ENCODE data around the gene NCOA5. TPM values are rescaled to one million over a fixed set of nuclear protein-coding genes. Genes with fewer than 3 reads are reported as not detected.

The NCOA5 gene
- total RNA-seq, 4 donors from 2014 or later, result 17.4 to 36.8 (median 29.9) TPM

DNA sequence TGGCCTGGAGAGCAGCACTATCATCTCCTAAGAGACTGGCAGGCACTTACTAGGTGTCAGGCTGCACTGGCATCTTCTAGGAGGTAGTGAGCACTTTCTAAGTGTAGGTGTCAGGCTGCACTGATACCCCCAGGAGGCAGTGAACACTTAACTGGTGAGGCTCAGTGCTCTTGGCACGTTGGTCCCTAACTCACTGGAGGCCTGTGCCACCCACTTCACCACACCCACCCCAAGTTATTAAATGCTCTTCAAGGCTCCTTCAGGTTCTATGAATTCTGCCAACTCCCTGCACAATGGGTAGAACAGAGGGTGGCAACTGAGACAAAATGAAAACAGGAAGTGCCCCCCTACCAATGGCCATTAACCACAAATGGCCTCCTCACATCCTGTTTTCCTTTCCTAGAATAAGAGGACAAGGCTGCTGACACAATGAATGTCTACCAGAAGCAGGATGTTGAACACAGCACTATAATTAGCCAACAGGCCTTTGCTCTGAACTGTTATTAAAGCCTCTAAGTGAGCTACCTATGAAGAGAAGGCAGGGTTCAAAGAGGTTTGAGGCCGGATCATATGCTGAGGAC lies 29.4 kb downstream of the NCOA5 start:
- peaks cover 49 to 57% (median 52%) of the 10 kb centered on the region in 4 donors for H3K36me3 ChIP-seq
- DNase-seq (ENCODE audit: extremely low spot score), result peak; percentile 62
- no peak for TF ChIP-seq POLR2AphosphoS5 (IDR thresholded peaks at IDR 0.05)
- TF ChIP-seq EP300 (IDR thresholded peaks at IDR 0.05), result no peak
- no peak overlapping the region for H3K27ac ChIP-seq (replicated peaks in 1 of 4)
- H3K4me1 ChIP-seq, result peaks cover 28 to 40% (median 36%) of the 10 kb centered on the region in 4 donors
- intact Hi-C loops (cut with DNase I), result no loop called here
- no peaks in the 10 kb centered on the region for H3K9me3 ChIP-seq
- WGBS, result 78% methylated on average over 2 of the region's 2 CpGs
- no peak overlapping the region for H3K4me3 ChIP-seq
- peaks cover 0 to 39% (median 24%) of the 10 kb centered on the region in 4 donors for H3K27me3 ChIP-seq

DNA sequence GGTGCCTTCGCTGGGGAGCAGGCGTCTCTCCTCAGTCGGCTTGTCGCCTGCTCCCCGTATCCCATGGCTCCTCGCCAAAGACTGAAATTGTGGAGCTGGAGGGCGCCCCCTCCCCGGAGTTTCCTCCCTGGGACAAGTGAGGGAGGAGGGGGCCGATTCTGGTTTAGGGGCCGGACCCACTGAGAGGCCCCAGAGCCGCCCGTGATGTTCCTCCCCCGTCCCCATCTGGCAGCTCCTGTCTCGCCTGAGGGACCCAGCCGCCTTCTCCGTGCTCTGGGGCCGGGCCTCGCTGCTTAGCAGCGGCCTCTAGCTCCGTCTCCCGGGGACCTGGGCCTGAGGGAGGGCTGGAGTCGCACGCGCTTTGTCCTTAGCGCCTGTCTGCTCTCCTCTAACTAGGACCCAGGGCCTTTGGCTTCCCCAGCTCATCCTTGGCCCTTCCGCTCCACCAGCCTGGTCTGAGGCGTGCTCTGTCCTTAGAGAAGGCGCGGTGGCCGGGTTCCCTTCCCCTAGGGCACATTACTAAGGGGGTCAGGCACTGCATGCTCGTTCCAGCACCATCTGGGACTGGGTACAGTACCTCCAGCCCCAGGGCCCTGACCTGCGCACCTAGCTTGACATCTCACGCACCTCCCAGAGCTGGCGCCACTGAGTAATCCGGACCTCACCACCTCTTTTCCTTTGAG lies 31.0 kb downstream of the NCOA5 start:
- TF ChIP-seq POLR2AphosphoS5 (IDR thresholded peaks at IDR 0.05), result no peak
- no peak for TF ChIP-seq POLR2A (IDR thresholded peaks at IDR 0.05; ENCODE audit: low read depth)
- TF ChIP-seq EP300 (IDR thresholded peaks at IDR 0.05), result no peak
- TF ChIP-seq, protein P1, sequence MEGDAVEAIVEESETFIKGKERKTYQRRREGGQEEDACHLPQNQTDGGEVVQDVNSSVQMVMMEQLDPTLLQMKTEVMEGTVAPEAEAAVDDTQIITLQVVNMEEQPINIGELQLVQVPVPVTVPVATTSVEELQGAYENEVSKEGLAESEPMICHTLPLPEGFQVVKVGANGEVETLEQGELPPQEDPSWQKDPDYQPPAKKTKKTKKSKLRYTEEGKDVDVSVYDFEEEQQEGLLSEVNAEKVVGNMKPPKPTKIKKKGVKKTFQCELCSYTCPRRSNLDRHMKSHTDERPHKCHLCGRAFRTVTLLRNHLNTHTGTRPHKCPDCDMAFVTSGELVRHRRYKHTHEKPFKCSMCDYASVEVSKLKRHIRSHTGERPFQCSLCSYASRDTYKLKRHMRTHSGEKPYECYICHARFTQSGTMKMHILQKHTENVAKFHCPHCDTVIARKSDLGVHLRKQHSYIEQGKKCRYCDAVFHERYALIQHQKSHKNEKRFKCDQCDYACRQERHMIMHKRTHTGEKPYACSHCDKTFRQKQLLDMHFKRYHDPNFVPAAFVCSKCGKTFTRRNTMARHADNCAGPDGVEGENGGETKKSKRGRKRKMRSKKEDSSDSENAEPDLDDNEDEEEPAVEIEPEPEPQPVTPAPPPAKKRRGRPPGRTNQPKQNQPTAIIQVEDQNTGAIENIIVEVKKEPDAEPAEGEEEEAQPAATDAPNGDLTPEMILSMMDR (IDR thresholded peaks at IDR 0.05), result no peak
- intact Hi-C loops (cut with DNase I), result no loop called here
- no peak for DNase-seq (ENCODE audit: extremely low spot score)
- Histone ChIP-seq H3K4me1 (peaks cover 28 to 40% (median 36%) of the 10 kb centered on the region in 4 donors), H3K4me3 (peak overlapping the region; percentile 28 to 44 (median 37)), H3K9me3 (no peaks in the 10 kb centered on the region), H3K36me3 (peaks cover 33 to 41% (median 36%) of the 10 kb centered on the region in 4 donors), H3K27ac (replicated peaks in 1 of 4) (no peak overlapping the region), H3K27me3 (peaks cover 0 to 50% (median 24%) of the 10 kb centered on the region in 4 donors)
- WGBS, result 6% methylated on average over 6 of the region's 35 CpGs

- intact Hi-C loops (cut with DNase I), result no loop called here
- H3K9me3 ChIP-seq, result no peaks in the 10 kb centered on the region
- peaks cover 26 to 34% (median 28%) of the 10 kb centered on the region in 4 donors for H3K36me3 ChIP-seq
- H3K4me1 ChIP-seq, result peaks cover 28 to 40% (median 36%) of the 10 kb centered on the region in 4 donors
- no peak for TF ChIP-seq POLR2AphosphoS5 (IDR thresholded peaks at IDR 0.05)
- TF ChIP-seq, protein P1 (IDR thresholded peaks at IDR 0.05), result peak in 1 of 3 experiments; percentile 25
- DNase-seq (ENCODE audit: extremely low spot score), result peak; percentile 91
- 11% methylated on average over 26 of the region's 66 CpGs for WGBS
- no peak overlapping the region for H3K27ac ChIP-seq (replicated peaks in 1 of 4)
- peaks cover 0 to 55% (median 24%) of the 10 kb centered on the region in 4 donors for H3K27me3 ChIP-seq
- peak overlapping the region; percentile 28 to 44 (median 37) for H3K4me3 ChIP-seq
Observed at GRCh38 chr20:46057856-46058598, 31.7 kb downstream of the NCOA5 start.

DNA sequence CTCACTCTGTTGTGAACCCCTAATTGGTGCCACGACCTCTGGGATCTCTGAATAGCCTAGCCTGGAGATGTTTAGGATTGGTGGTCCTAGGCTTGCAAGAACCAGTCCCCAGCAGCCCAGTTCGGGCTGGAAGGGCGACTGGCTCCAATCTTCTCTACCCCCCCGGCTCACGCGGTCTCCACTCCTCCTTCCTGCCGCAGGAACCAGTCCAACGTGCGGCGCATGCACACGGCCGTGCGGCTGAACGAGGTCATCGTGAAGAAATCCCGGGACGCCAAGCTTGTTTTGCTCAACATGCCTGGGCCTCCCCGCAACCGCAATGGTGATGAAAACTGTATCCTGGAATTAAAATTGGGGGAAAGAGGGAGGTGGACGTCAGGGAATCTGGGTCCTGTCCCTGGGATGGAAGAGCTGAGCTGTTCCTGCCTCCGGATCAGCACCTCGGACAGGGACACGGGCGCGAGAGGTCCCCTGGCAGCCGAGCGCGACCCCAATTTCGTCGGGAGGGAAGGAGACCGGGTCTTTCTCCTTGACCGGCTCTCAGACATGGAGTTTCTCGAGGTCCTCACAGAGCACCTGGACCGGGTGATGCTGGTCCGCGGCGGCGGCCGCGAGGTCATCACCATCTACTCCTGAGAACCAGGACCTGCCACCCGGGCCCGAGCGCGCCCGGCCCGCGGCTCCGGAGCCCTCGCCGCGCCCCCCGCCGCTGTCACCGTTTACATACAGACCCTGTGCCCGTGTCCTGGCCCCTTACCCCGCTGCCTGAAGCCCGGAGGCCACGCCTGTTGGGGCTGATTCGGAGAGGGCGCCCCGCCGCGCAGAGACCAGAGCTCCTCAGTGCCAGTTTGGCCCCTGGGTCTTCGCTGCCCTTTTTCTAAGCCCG lies 32.5 kb downstream of the NCOA5 start:
- TF ChIP-seq EP300 (IDR thresholded peaks at IDR 0.05), result no peak
- TF ChIP-seq POLR2AphosphoS5 (IDR thresholded peaks at IDR 0.05), result no peak
- no peak for TF ChIP-seq POLR2A (IDR thresholded peaks at IDR 0.05; ENCODE audit: low read depth)
- TF ChIP-seq, protein P1 (IDR thresholded peaks at IDR 0.05), result no peak
- peaks cover 0 to 58% (median 24%) of the 10 kb centered on the region in 4 donors for H3K27me3 ChIP-seq
- H3K4me3 ChIP-seq, result peak overlapping the region; percentile 28 to 44 (median 37)
- H3K27ac ChIP-seq (replicated peaks in 1 of 4), result no peak overlapping the region
- intact Hi-C loops (cut with DNase I), result no loop called here
- WGBS, result 16% methylated on average over 25 of the region's 65 CpGs
- H3K36me3 ChIP-seq, result peaks cover 18 to 25% (median 20%) of the 10 kb centered on the region in 4 donors
- peaks cover 28 to 40% (median 36%) of the 10 kb centered on the region in 4 donors for H3K4me1 ChIP-seq
- no peaks in the 10 kb centered on the region for H3K9me3 ChIP-seq
- peak; percentile 90 for DNase-seq (ENCODE audit: extremely low spot score)
